ENCODE measurements around the gene AMACR. TPM values are rescaled to one million over a fixed set of nuclear protein-coding genes. Genes with fewer than 3 reads are reported as not detected.

AMACR gene
- total and polyA plus RNA-seq, 9 of the 15 experiments (the other 6 are each of a cell fraction or from before 2014, with no cell fraction given): 0.72 to 4.6 (median 4.0) TPM

GRCh38 chr5:33937707-33938506 is 69.9 kb downstream of the AMACR start:
- no peak for FAIRE-seq
- H2AFZ ChIP-seq (ENCODE audit: low read depth, low read length): no peak overlapping the region
- H3K4me2 ChIP-seq (ENCODE audit: insufficient read depth, low read length): no peak overlapping the region
- no peaks in the 10 kb centered on the region for H3K9me3 ChIP-seq (replicated peaks; ENCODE audit: control insufficient read depth, insufficient read depth, low read depth, low read length)
- in situ Hi-C loops (cut with MboI): no loop called here
- H3K4me1 ChIP-seq (replicated peaks in 1 of 2; ENCODE audit: control insufficient read depth in 2 of 2, insufficient read depth in 2 of 2, low read length in 2 of 2): peaks cover 0 to 18% of the 10 kb centered on the region in 2 experiments; a peak in 2 of 5 replicates
- ATAC-seq: no peak
- H3K36me3 ChIP-seq (ENCODE audit: control insufficient read depth, insufficient read depth, low read length): no peaks in the 10 kb centered on the region
- CTCF ChIA-PET (ENCODE audit: low intra/inter-chr PET ratio): no interaction called here
- intact Hi-C loops (cut with micrococcal nuclease): no loop called here
- no TSS peak for BruUV-seq (replicated peaks)
- H3K79me2 ChIP-seq (ENCODE audit: control insufficient read depth, insufficient read depth, low read length): no peaks in the 10 kb centered on the region
- H3K27ac ChIP-seq (ENCODE audit: extremely low read depth, low read depth, low read length): no peak overlapping the region
- WGBS (ENCODE audit: insufficient coverage, low coverage, missing lambda C conversion rate): 24% methylated on average over 44 of the region's 54 CpGs
- no peak overlapping the region for H3K9ac ChIP-seq (ENCODE audit: insufficient read depth in 1 of 2, low read depth in 2 of 2, low read length in 2 of 2)
- DNase-seq (ENCODE audit: extremely low read depth in 1 of 4, low spot score in 3 of 4): no peak
- no peaks in the 10 kb centered on the region for H3K9me1 ChIP-seq (ENCODE audit: control insufficient read depth, insufficient read depth, low read length)
- H4K20me1 ChIP-seq (replicated peaks; ENCODE audit: control insufficient read depth, insufficient read depth, low read length): no peaks in the 10 kb centered on the region
- POLR2A ChIA-PET: no interaction called here
- H3K27me3 ChIP-seq (ENCODE audit: control insufficient read depth in 2 of 2, insufficient read depth in 2 of 2, low read length in 2 of 2): peaks cover 14 to 41% of the 10 kb centered on the region in 2 experiments
- H3K4me3 ChIP-seq: no peak overlapping the region
- TF ChIP-seq ZNF311 (CRISPR knock-in tag; IDR thresholded peaks at IDR 0.05) (no peak), ZNF398 (CRISPR knock-in tag; IDR thresholded peaks at IDR 0.05) (no peak), ZNF316 (IDR thresholded peaks at IDR 0.05) (no peak), TCF7L2 (IDR thresholded peaks at IDR 0.05; ENCODE audit: low read depth, low read length) (no peak), U2AF2 (optimal IDR thresholded peaks at IDR 0.05; ENCODE audit: low read depth, low read length) (no peak), ZNF143 (CRISPR knock-in tag; IDR thresholded peaks at IDR 0.05) (no peak), NKRF (IDR thresholded peaks at IDR 0.05; ENCODE audit: borderline replicate concordance) (no peak), ZNF551 (CRISPR knock-in tag; IDR thresholded peaks at IDR 0.05) (no peak), MTA3 (IDR thresholded peaks at IDR 0.05; ENCODE audit: borderline replicate concordance) (no peak), ESRRB (CRISPR knock-in tag; IDR thresholded peaks at IDR 0.05; ENCODE audit: borderline replicate concordance) (no peak)
- TF ChIP-seq, protein P1, sequence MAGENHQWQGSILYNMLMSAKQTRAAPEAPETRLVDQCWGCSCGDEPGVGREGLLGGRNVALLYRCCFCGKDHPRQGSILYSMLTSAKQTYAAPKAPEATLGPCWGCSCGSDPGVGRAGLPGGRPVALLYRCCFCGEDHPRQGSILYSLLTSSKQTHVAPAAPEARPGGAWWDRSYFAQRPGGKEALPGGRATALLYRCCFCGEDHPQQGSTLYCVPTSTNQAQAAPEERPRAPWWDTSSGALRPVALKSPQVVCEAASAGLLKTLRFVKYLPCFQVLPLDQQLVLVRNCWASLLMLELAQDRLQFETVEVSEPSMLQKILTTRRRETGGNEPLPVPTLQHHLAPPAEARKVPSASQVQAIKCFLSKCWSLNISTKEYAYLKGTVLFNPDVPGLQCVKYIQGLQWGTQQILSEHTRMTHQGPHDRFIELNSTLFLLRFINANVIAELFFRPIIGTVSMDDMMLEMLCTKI (IDR thresholded peaks at IDR 0.05; ENCODE audit: partially characterized antibody): no peak

Data from K562 (cell line).